NCI-H460 (cell line): ENCODE data around the gene FAM193A. TPM values are rescaled to one million over a fixed set of nuclear protein-coding genes. Genes with fewer than 3 reads are reported as not detected.
A peak's percentile ranks its signal among the peaks of the same experiment; 100 is the strongest.

ENCODE experiments used
- DNase-seq: peaks from one replicate; pipeline ENCODE4 v3.0.0-alpha.2; 2016; ENCODE audit warnings: low read depth; ENCODE audit errors: extremely low read depth
- total RNA-seq: library from RNA; depleted of rRNA; stranded (reverse); fragments of >200 nt; shearing (Covaris generic); gene quantifications from 2 replicates; pipeline ENCODE4 v1.2.3, GENCODE V29; 2014

FAM193A gene
- total RNA-seq, 1 experiment from 2014 or later = 12.2 TPM

- DNase-seq = no peak
Observed at GRCh38 chr4:2742081-2742822, 205.8 kb downstream of the FAM193A start.

DNA sequence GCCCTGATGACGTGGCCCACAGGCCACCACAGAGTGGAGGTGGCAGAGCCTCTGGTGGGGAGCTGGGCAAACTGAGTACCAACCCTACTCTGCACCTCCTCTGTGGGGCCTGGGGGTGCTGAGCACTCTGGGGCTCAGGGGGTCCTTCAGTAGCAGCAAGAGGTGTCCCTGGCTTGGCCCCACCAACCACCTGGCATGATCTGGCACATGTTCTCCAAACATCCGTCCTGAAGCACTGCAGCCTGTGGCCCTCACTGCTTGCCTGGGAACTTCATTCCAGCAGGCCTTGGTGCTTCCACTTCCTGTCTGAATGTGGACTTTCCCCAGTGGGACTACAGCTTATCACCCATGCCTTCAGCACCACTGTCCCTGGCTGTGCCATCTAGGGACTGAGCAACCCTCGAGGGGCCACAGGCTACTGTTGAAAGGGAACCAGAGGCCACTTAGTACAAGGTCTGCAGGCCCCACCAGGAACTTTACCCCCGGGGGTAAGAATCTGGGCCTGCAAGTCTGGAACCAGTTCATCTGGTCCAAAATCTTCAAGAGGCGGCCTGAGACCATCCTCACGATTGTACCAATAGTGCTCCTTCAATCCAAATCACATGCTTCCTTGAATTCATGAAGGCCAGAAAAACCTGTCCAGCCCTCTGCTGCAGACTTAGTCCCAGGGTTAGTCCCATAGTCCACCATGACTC lies 206.5 kb downstream of the FAM193A start:
- no peak for DNase-seq

GRCh38 chr4:2743518-2744445 lies 207.3 kb downstream of the FAM193A start:
- DNase-seq = no peak

DNA sequence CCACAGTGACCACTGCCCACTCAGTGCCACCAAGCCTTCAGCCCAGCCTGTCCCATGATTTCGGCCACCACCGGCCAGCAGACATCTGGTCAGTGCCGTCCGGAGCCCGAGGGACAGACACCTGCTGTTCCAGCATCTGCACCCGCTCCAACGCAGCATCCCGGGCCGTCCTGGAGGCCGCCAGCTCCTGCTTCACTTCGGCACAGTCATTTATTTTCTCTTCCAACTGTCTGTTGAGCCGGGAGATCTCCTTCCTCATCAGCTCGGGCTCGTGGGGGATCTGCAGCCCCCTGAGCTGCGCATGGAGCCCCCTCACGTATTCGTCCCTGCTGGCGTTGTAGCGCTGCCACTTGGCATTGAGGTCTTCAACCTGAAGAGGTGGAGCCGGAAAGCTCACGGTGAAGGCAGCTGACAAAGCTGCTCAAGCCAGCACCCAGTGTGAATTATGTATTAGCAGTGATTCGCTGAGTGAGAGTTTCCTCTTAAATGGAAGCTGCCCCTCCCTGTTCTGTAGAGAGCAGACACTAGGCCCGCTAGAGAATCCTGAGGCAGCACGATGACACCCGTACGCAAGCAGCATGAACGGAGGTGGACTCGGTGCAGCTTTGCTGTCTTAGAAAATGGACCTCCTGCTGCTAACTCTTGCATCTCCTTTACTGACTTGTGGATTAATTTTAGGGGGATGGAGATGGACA lies 208.3 kb downstream of the FAM193A start:
- DNase-seq = no peak

- DNase-seq = no peak
Observed at GRCh38 chr4:2745516-2745915, 209.1 kb downstream of the FAM193A start.

DNA sequence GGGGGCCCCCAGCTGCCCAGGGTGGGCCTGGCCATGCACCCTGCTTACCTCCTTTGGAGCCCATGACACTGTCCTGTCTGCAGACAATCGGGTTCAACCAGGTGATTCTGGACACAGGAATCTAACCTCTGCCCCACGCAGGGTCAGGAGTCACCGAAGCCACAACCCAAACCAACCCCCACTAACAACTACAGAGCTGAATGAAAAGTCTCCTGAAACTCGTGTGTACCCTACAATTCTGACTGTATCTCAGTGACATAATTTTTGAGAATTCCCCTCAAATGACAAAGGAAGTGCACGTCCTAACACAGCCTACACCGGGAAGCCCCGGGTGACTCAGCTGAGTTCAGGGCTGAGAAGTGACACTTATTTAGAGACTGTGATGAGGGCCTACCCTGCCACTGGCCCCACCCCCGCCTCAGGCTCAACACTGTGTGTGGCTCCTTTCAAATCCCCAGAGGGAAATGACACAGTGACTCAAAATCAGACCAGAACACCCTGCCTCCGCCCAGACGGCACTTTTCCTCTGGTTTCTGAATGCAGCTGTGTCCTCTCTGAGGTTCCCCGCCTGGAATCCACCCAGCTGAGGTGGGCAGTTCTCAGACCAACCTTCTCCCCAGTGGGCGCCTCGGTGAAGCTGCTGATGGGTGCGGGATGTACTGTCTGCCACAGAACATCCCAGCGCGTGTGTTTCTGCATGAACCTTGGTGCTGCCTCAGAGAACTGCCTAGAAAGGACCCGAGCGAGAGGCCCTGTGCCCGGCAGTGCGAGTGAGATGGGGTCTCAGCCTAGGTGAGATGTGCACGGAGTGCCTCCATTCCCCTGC lies 209.7 kb downstream of the FAM193A start:
- peak; percentile 14 for DNase-seq

DNA sequence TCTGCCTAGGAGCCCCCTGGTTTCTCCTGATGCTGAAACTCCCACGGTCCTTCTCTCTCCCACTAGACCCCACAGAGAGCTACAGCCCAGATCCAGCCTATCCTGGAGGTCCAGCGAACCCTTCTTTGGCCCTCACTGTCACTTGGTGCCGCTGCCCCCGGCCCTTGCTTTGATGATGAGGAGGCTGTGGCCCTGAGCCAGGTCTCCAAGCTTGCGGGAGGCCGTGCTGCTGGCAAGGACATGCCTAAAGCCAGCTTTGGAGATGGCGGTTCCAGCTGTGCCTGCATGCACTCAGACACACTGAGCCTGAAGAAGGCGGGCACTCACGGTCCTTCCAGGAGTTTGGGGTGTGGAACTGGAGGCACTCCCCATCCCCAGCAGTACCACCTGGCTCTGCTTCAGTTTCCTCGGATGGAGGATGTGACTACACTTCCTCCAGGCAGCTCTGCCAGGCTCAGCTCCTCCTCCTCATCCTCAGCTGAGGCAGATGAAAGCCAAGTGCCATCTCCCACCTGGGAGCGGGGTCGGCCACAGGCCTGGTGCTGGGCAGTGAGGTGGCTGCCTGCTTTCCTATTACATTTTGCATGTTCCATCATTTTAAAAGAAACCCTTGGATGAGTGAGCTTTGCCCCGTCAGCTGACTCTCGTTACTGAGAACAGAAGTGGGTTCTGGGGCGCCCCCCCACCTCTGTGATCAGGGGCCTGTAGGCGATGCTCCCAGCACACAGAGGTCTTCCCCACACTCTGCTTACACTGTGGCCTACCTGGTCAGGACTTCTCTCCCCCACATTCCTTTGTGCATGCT lies 210.6 kb downstream of the FAM193A start:
- DNase-seq = no peak

DNA sequence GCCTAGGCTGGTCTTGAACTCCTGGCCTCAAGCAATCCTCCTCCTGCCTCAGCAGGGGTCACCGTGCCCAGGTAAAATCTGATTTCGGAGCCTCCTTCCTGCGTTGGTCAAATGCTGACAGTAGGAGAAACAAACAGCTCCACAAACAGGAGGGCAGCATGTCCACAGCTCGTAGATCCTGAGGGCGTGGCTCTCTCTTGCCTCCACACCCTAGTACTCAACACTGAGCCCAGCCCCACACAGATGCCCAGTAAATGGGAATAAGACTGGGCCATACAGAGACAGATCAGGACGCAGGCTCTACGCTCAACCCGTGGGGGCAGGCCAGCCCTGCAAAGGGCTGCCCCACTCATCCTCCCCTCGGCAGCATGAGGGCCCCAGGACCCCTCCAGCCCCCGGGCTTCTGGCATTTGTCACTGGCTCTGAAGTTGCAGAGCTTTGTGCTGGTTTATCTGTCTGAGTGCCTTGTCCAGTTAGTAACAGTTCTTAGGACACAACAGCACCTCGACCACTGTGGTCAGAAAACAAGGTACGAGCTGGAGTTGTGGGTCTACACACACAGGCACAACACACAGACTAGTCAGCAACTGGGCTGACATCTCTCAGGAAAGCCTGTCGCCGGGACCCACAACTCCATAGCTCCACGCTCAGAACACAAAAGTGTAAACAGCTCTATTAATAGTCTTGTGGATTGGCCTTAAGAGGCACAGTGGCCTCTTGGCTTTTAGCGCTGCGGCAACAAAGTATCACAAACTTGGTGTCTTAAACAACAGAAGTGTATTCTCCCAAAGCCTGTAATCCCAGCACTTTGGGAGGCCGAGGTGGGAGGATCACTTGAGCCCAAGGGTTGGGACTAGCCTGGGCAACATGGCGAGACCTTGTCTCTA lies 214.5 kb downstream of the FAM193A start:
- no peak for DNase-seq

- DNase-seq = no peak
Observed at GRCh38 chr4:2753436-2753835, 217.0 kb downstream of the FAM193A start.

GRCh38 chr4:2754848-2755819 lies 218.7 kb downstream of the FAM193A start:
- DNase-seq = no peak

DNA sequence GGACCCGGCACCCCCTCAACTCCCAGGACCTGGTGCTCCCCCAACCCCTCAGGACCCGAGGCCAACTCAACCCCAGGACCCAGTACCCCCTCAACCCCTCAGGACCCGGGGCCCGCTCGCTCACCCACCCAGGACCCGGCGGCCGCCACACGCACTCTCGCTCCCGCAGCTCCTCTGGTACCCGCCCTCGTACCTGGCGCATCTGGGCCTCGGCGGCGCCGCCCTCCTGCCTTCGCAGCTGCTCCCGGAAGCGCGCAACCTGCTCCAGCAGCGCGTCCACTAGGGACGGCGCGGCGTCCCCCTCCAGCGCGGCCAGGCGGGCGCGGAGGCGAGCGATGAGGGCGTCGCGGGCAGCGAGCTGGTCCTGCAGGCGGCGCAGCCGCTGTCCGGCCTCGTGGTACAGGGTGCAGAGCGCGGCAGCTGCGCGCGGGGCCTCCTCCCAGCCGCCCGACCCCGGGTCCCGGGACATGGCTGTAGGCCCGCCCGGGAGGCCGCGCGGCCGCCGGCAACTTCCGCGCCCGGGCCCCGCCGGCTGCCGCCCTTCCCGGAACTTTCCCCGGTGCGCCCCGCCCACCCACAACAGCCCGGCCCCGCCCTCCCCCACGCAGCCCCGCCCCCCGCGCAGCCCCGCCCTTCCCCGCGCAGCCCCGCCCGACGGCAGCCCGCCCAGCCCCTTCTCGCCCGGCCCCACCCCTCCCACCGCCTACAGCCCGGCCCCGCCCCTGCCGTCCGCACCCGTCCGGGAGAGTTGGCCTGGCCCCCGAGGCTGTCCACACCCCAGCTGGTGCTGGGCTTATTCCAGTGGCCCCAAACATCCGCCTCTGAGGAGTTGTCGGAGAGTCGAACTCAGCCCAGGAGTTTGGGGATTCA lies 219.6 kb downstream of the FAM193A start, which contains the start of gene TNIP2:
Gene TNIP2, minus strand, starts transcription at position 516 of the 870 bp plus-strand sequence. Its CDS starts 47 bp downstream, at position 469.
- peak; percentile 63 for DNase-seq

DNA sequence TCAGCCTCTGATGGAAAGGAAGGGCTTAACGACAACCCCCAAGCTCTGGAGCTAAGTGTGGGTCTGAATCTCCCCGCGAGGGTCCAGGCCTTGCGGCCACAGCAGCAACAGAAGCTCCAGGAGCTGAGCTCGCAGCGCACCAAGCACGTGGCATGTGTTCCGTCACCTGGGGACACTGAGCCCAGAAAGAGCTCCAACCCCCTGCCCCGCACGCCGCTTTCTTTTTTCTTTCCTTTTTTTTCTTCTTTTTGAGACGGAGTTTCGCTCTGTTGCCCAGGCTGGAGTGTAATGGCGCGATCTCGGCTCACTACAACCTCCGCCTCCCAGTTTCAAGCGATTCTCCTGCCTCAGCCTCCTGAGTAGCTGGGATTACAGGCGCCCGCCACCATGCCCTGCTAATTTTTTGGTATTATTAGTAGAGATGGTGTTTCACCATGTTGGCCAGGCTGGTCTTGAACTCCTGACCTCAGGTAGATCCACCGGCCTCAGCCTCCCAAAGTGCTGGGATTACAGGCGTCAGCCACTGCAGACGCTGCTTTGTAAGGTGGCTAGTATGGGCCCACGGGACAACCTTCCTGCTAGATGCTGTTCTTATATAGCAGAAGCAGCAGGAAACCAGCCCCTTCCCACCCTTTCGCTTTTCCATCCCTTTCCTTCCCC lies 220.4 kb downstream of the FAM193A start:
- DNase-seq = no peak

GRCh38 chr4:2757426-2757825 lies 221.0 kb downstream of the FAM193A start:
- no peak for DNase-seq

GRCh38 chr4:2761035-2761923 lies 224.8 kb downstream of the FAM193A start:
- no peak for DNase-seq
